ENCODE results near the gene CACNG8.

Gene CACNG8

GRCh38 chr19:54021932-54022331 is 59.2 kb downstream of the CACNG8 start:
- FAIRE-seq = no peak
- no peak for DNase-seq (ENCODE audit: insufficient read length, low spot score)
- TF ChIP-seq, protein P1, sequence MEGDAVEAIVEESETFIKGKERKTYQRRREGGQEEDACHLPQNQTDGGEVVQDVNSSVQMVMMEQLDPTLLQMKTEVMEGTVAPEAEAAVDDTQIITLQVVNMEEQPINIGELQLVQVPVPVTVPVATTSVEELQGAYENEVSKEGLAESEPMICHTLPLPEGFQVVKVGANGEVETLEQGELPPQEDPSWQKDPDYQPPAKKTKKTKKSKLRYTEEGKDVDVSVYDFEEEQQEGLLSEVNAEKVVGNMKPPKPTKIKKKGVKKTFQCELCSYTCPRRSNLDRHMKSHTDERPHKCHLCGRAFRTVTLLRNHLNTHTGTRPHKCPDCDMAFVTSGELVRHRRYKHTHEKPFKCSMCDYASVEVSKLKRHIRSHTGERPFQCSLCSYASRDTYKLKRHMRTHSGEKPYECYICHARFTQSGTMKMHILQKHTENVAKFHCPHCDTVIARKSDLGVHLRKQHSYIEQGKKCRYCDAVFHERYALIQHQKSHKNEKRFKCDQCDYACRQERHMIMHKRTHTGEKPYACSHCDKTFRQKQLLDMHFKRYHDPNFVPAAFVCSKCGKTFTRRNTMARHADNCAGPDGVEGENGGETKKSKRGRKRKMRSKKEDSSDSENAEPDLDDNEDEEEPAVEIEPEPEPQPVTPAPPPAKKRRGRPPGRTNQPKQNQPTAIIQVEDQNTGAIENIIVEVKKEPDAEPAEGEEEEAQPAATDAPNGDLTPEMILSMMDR (IDR thresholded peaks at IDR 0.05; ENCODE audit: insufficient read depth, missing control alignments) = no peak

GRCh38 chr19:54023191-54023590 is 60.5 kb downstream of the CACNG8 start:
- TF ChIP-seq, protein P1 (IDR thresholded peaks at IDR 0.05; ENCODE audit: insufficient read depth, missing control alignments) = no peak
- no peak for FAIRE-seq
- DNase-seq (ENCODE audit: insufficient read length, low spot score) = no peak

GRCh38 chr19:54024660-54025059 is 61.9 kb downstream of the CACNG8 start:
- DNase-seq (ENCODE audit: insufficient read length, low spot score) (no peak), FAIRE-seq (no peak)
- TF ChIP-seq, protein P1 (IDR thresholded peaks at IDR 0.05; ENCODE audit: insufficient read depth, missing control alignments) = no peak

GRCh38 chr19:54026656-54027055 is 63.9 kb downstream of the CACNG8 start:
- TF ChIP-seq, protein P1 (IDR thresholded peaks at IDR 0.05; ENCODE audit: insufficient read depth, missing control alignments) = no peak
- no peak for FAIRE-seq
- DNase-seq (ENCODE audit: insufficient read length, low spot score) = no peak

- TF ChIP-seq, protein P1 (IDR thresholded peaks at IDR 0.05; ENCODE audit: insufficient read depth, missing control alignments) = no peak
- no peak for FAIRE-seq
- DNase-seq (ENCODE audit: insufficient read length, low spot score) = no peak
These were observed 66.6 kb downstream of the CACNG8 start for GRCh38 chr19:54029301-54029700.

GRCh38 chr19:54029930-54030490 is 67.3 kb downstream of the CACNG8 start:
- DNase-seq (ENCODE audit: insufficient read length, low spot score) = peak; percentile 44
- FAIRE-seq = no peak

More at GRCh38 chr19:54029930-54030490, 67.3 kb downstream of the CACNG8 start:
- TF ChIP-seq, protein P1 (IDR thresholded peaks at IDR 0.05; ENCODE audit: insufficient read depth, missing control alignments) = peak; percentile 79

Data from D721Med (cell line).